Neural crest cell (in vitro differentiated cells): ENCODE data around the gene RBMS3. TPM values are rescaled to one million over a fixed set of nuclear protein-coding genes. Genes with fewer than 3 reads are reported as not detected.

Experiments used
- DNase-seq: peaks from one replicate; pipeline ENCODE4 v3.0.0; 2021; ENCODE audit warnings: low read depth, mixed read lengths, low spot score
- H3K27ac Mint-ChIP-seq: one replicate; pipeline ENCODE4 v1.8.0; 2021; ENCODE audit warnings: mild to moderate bottlenecking, mixed read lengths; ENCODE audit not compliant: unreplicated experiment
- H3K27me3 Mint-ChIP-seq: 2 replicates; pipeline ENCODE4 v1.8.0; 2021; ENCODE audit warnings: low read depth, mild to moderate bottlenecking, mixed read lengths
- H3K36me3 Mint-ChIP-seq: 2 replicates; pipeline ENCODE4 v1.8.0; 2021; ENCODE audit warnings: low read depth, mild to moderate bottlenecking, mixed read lengths
- H3K4me1 Mint-ChIP-seq: 2 replicates; pipeline ENCODE4 v1.8.0; 2021; ENCODE audit warnings: mixed read lengths
- H3K4me3 Mint-ChIP-seq: one replicate; pipeline ENCODE4 v1.8.0; 2021; ENCODE audit warnings: mild to moderate bottlenecking, mixed read lengths
- H3K9me3 Mint-ChIP-seq: 2 replicates; pipeline ENCODE4 v1.8.0; 2021; ENCODE audit warnings: mixed read lengths
- CTCF ChIP-seq: fragments of 200-600 bp; sonication (generic); conservative IDR thresholded peaks from 2 replicates; pipeline ENCODE4 v1.5.0; 2021; ENCODE audit warnings: antibody characterized with exemption, mild to moderate bottlenecking
- total RNA-seq: library from RNA; stranded (reverse); gene quantifications from 2 replicates; pipeline ENCODE4 v1.2.1, GENCODE V29; 2021

The RBMS3 gene
- total RNA-seq, 1 donor from 2014 or later = 35.4 TPM

- Mint-ChIP-seq H3K27ac (peak overlapping the region; percentile 81), H3K36me3 (peaks cover 17% of the 10 kb centered on the region), H3K9me3 (peaks cover 10% of the 10 kb centered on the region), H3K4me1 (peaks cover 27% of the 10 kb centered on the region), H3K4me3 (peak overlapping the region; percentile 12), H3K27me3 (no peaks in the 10 kb centered on the region)
- no peak for TF ChIP-seq CTCF
- no peak for DNase-seq
Measured at GRCh38 chr3:29301332-29302019, 20.6 kb downstream of the RBMS3 start.

GRCh38 chr3:29302619-29303018, 21.7 kb downstream of the RBMS3 start:
- Mint-ChIP-seq H3K27me3 (no peaks in the 10 kb centered on the region), H3K4me3 (no peak overlapping the region), H3K36me3 (peaks cover 17% of the 10 kb centered on the region), H3K27ac (peak overlapping the region; percentile 17), H3K4me1 (peaks cover 25% of the 10 kb centered on the region), H3K9me3 (peaks cover 10% of the 10 kb centered on the region)
- no peak for TF ChIP-seq CTCF
- DNase-seq = no peak

- no peaks in the 10 kb centered on the region for H3K27me3 Mint-ChIP-seq
- H3K4me1 Mint-ChIP-seq = peaks cover 21% of the 10 kb centered on the region
- no peak overlapping the region for H3K27ac Mint-ChIP-seq
- peaks cover 10% of the 10 kb centered on the region for H3K9me3 Mint-ChIP-seq
- no peak overlapping the region for H3K4me3 Mint-ChIP-seq
- TF ChIP-seq CTCF = no peak
- peaks cover 17% of the 10 kb centered on the region for H3K36me3 Mint-ChIP-seq
- DNase-seq = no peak
Measured at GRCh38 chr3:29307295-29307694, 26.4 kb downstream of the RBMS3 start.

- H3K4me3 Mint-ChIP-seq = no peak overlapping the region
- H3K27ac Mint-ChIP-seq = no peak overlapping the region
- no peaks in the 10 kb centered on the region for H3K27me3 Mint-ChIP-seq
- no peak for TF ChIP-seq CTCF
- H3K9me3 Mint-ChIP-seq = no peaks in the 10 kb centered on the region
- H3K36me3 Mint-ChIP-seq = no peaks in the 10 kb centered on the region
- peaks cover 35% of the 10 kb centered on the region for H3K4me1 Mint-ChIP-seq
- no peak for DNase-seq
Measured at GRCh38 chr3:29310865-29311264, 30.0 kb downstream of the RBMS3 start.

- no peak overlapping the region for H3K4me3 Mint-ChIP-seq
- H3K27ac Mint-ChIP-seq = no peak overlapping the region
- peaks cover 35% of the 10 kb centered on the region for H3K4me1 Mint-ChIP-seq
- no peak for TF ChIP-seq CTCF
- no peaks in the 10 kb centered on the region for H3K9me3 Mint-ChIP-seq
- DNase-seq = no peak
- no peaks in the 10 kb centered on the region for H3K27me3 Mint-ChIP-seq
- no peaks in the 10 kb centered on the region for H3K36me3 Mint-ChIP-seq
Measured at GRCh38 chr3:29311795-29312194, 30.9 kb downstream of the RBMS3 start.
